ENCODE results near the gene BLOC1S5. TPM values are rescaled to one million over a fixed set of nuclear protein-coding genes. Genes with fewer than 3 reads are reported as not detected.

BLOC1S5 gene
- total RNA-seq: 20.0 TPM
- 10.3 TPM for polyA plus RNA-seq
- long read RNA-seq, donor 1: 0 reads
- long read RNA-seq, donor 2: 0 reads
- long read RNA-seq, donor 3, transcript BLOC1S5-202 (5 exons, 2,684 nt): major isoform, 22 of 22 reads
- long read RNA-seq, donor 3, partial matches to known transcripts: 0 of 22 reads
- long read RNA-seq, donor 3, other reads (novel, unspliced or antisense): 0 of 22 reads
- long read RNA-seq, donor 4, transcript BLOC1S5-202 (5 exons, 2,684 nt): major isoform, 7 of 7 reads
- long read RNA-seq, donor 4, partial matches to known transcripts: 0 of 7 reads
- long read RNA-seq, donor 4, other reads (novel, unspliced or antisense): 0 of 7 reads
- long read RNA-seq, donor 5, transcript BLOC1S5-202 (5 exons, 2,684 nt): major isoform, 12 of 16 reads
- long read RNA-seq, donor 5, partial matches to known transcripts: 0 of 16 reads
- long read RNA-seq, donor 5, other reads (novel, unspliced or antisense): 0 of 16 reads
- long read RNA-seq, donor 6, transcript BLOC1S5-202 (5 exons, 2,684 nt): major isoform, 9 of 10 reads
- long read RNA-seq, donor 6, partial matches to known transcripts: 0 of 10 reads
- long read RNA-seq, donor 6, other reads (novel, unspliced or antisense): 0 of 10 reads
- long read RNA-seq, donor 7, transcript BLOC1S5-202 (5 exons, 2,684 nt): major isoform, 13 of 14 reads
- long read RNA-seq, donor 7, partial matches to known transcripts: 0 of 14 reads
- long read RNA-seq, donor 7, other reads (novel, unspliced or antisense): 0 of 14 reads
- long read RNA-seq, donor 8: 0 reads
- long read RNA-seq, donor 9, transcript BLOC1S5-202 (5 exons, 2,684 nt): major isoform, 5 of 5 reads
- long read RNA-seq, donor 9, partial matches to known transcripts: 0 of 5 reads
- long read RNA-seq, donor 9, other reads (novel, unspliced or antisense): 0 of 5 reads
- long read RNA-seq, donor 10, transcript BLOC1S5-202 (5 exons, 2,684 nt): major isoform, 5 of 5 reads
- long read RNA-seq, donor 10, partial matches to known transcripts: 0 of 5 reads
- long read RNA-seq, donor 10, other reads (novel, unspliced or antisense): 0 of 5 reads

- H3K4me1 ChIP-seq (ENCODE audit: control insufficient read depth in 2 of 2, insufficient read depth in 2 of 2, low read length in 2 of 2): peaks cover 0 to 6% of the 10 kb centered on the region in 2 donors
- under 1% methylated on average over 64 of the region's 64 CpGs for WGBS
- H3K4me3 ChIP-seq (ENCODE audit: low read length in 2 of 2): peak within 1 kb of the TSS; percentile 82 to 87
- peaks cover 3 to 13% of the 10 kb centered on the region in 2 donors for H3K36me3 ChIP-seq (ENCODE audit: control insufficient read depth in 2 of 2, insufficient read depth in 2 of 2, low read length in 1 of 2)
- peak; percentile 88 to 99 (median 97) for DNase-seq (ENCODE audit: low read depth in 6 of 9, low spot score in 9 of 9)
- H3K27ac ChIP-seq (ENCODE audit: low read depth in 1 of 2, low read length in 1 of 2): peak within 1 kb of the TSS; percentile 77 to 93
- no peaks in the 10 kb centered on the region for H3K9me3 ChIP-seq (ENCODE audit: control insufficient read depth in 2 of 2, insufficient read depth in 1 of 2, low read length in 1 of 2)
- H3K27me3 ChIP-seq (ENCODE audit: control insufficient read depth in 2 of 2, insufficient read depth in 1 of 2, low read length in 1 of 2): no peaks in the 10 kb centered on the region
These were observed at the start of gene BLOC1S5 for GRCh38 chr6:8063761-8064637. Gene BLOC1S5, minus strand, starts transcription at chr6:8064389. Its CDS starts 13 bp downstream, at chr6:8064376.

GRCh38 chr6:8113131-8113654 lies 49.0 kb upstream of the BLOC1S5 start:
- H3K4me1 ChIP-seq (ENCODE audit: control insufficient read depth in 2 of 2, insufficient read depth in 2 of 2, low read length in 2 of 2): peaks cover 0 to 4% of the 10 kb centered on the region in 2 donors
- H3K36me3 ChIP-seq (ENCODE audit: control insufficient read depth in 2 of 2, insufficient read depth in 2 of 2, low read length in 1 of 2): no peaks in the 10 kb centered on the region
- no peak overlapping the region for H3K4me3 ChIP-seq (ENCODE audit: low read length in 2 of 2)
- no peak for DNase-seq (ENCODE audit: low read depth in 6 of 9, low spot score in 9 of 9)
- H3K9me3 ChIP-seq (ENCODE audit: control insufficient read depth in 2 of 2, insufficient read depth in 1 of 2, low read length in 1 of 2): no peaks in the 10 kb centered on the region
- H3K27me3 ChIP-seq (ENCODE audit: control insufficient read depth in 2 of 2, insufficient read depth in 1 of 2, low read length in 1 of 2): no peaks in the 10 kb centered on the region
- no peak overlapping the region for H3K27ac ChIP-seq (ENCODE audit: low read depth in 1 of 2, low read length in 1 of 2)
- 88% methylated on average over 4 of the region's 4 CpGs for whole genome bisulfite sequencing

GRCh38 chr6:8110725-8111124 lies 46.5 kb upstream of the BLOC1S5 start:
- Histone ChIP-seq H3K36me3 (ENCODE audit: control insufficient read depth in 2 of 2, insufficient read depth in 2 of 2, low read length in 1 of 2) (no peaks in the 10 kb centered on the region), H3K27ac (ENCODE audit: low read depth in 1 of 2, low read length in 1 of 2) (peak overlapping the region in 1 of 2 donors; percentile 50), H3K4me1 (ENCODE audit: control insufficient read depth in 2 of 2, insufficient read depth in 2 of 2, low read length in 2 of 2) (peaks cover 0 to 4% of the 10 kb centered on the region in 2 donors), H3K9me3 (ENCODE audit: control insufficient read depth in 2 of 2, insufficient read depth in 1 of 2, low read length in 1 of 2) (no peaks in the 10 kb centered on the region), H3K27me3 (ENCODE audit: control insufficient read depth in 2 of 2, insufficient read depth in 1 of 2, low read length in 1 of 2) (no peaks in the 10 kb centered on the region), H3K4me3 (ENCODE audit: low read length in 2 of 2) (no peak overlapping the region)
- WGBS: 90% methylated on average over 1 of the region's 1 CpG
- peak in 1 of 9 donors; percentile 13 for DNase-seq (ENCODE audit: low read depth in 6 of 9, low spot score in 9 of 9)

GRCh38 chr6:8110117-8110721 lies 46.0 kb upstream of the BLOC1S5 start:
- Histone ChIP-seq H3K27me3 (ENCODE audit: control insufficient read depth in 2 of 2, insufficient read depth in 1 of 2, low read length in 1 of 2) (no peaks in the 10 kb centered on the region), H3K4me3 (ENCODE audit: low read length in 2 of 2) (no peak overlapping the region), H3K36me3 (ENCODE audit: control insufficient read depth in 2 of 2, insufficient read depth in 2 of 2, low read length in 1 of 2) (no peaks in the 10 kb centered on the region), H3K27ac (ENCODE audit: low read depth in 1 of 2, low read length in 1 of 2) (peak overlapping the region in 1 of 2 donors; percentile 50), H3K4me1 (ENCODE audit: control insufficient read depth in 2 of 2, insufficient read depth in 2 of 2, low read length in 2 of 2) (peaks cover 0 to 4% of the 10 kb centered on the region in 2 donors), H3K9me3 (ENCODE audit: control insufficient read depth in 2 of 2, insufficient read depth in 1 of 2, low read length in 1 of 2) (no peaks in the 10 kb centered on the region)
- no peak for DNase-seq (ENCODE audit: low read depth in 6 of 9, low spot score in 9 of 9)
- WGBS: 64% methylated on average over 4 of the region's 4 CpGs

GRCh38 chr6:8108759-8109539 lies 44.8 kb upstream of the BLOC1S5 start:
- no peaks in the 10 kb centered on the region for H3K9me3 ChIP-seq (ENCODE audit: control insufficient read depth in 2 of 2, insufficient read depth in 1 of 2, low read length in 1 of 2)
- H3K4me3 ChIP-seq (ENCODE audit: low read length in 2 of 2): no peak overlapping the region
- no peaks in the 10 kb centered on the region for H3K27me3 ChIP-seq (ENCODE audit: control insufficient read depth in 2 of 2, insufficient read depth in 1 of 2, low read length in 1 of 2)
- peaks cover 0 to 4% of the 10 kb centered on the region in 2 donors for H3K4me1 ChIP-seq (ENCODE audit: control insufficient read depth in 2 of 2, insufficient read depth in 2 of 2, low read length in 2 of 2)
- DNase-seq (ENCODE audit: low read depth in 6 of 9, low spot score in 9 of 9): no peak
- 84% methylated on average over 13 of the region's 13 CpGs for WGBS
- H3K36me3 ChIP-seq (ENCODE audit: control insufficient read depth in 2 of 2, insufficient read depth in 2 of 2, low read length in 1 of 2): no peaks in the 10 kb centered on the region
- no peak overlapping the region for H3K27ac ChIP-seq (ENCODE audit: low read depth in 1 of 2, low read length in 1 of 2)

GRCh38 chr6:8108031-8108660 lies 44.0 kb upstream of the BLOC1S5 start:
- Histone ChIP-seq H3K4me3 (ENCODE audit: low read length in 2 of 2) (no peak overlapping the region), H3K9me3 (ENCODE audit: control insufficient read depth in 2 of 2, insufficient read depth in 1 of 2, low read length in 1 of 2) (no peaks in the 10 kb centered on the region), H3K27ac (ENCODE audit: low read depth in 1 of 2, low read length in 1 of 2) (no peak overlapping the region), H3K4me1 (ENCODE audit: control insufficient read depth in 2 of 2, insufficient read depth in 2 of 2, low read length in 2 of 2) (peaks cover 0 to 4% of the 10 kb centered on the region in 2 donors), H3K27me3 (ENCODE audit: control insufficient read depth in 2 of 2, insufficient read depth in 1 of 2, low read length in 1 of 2) (no peaks in the 10 kb centered on the region), H3K36me3 (ENCODE audit: control insufficient read depth in 2 of 2, insufficient read depth in 2 of 2, low read length in 1 of 2) (no peaks in the 10 kb centered on the region)
- no peak for DNase-seq (ENCODE audit: low read depth in 6 of 9, low spot score in 9 of 9)
- 79% methylated on average over 4 of the region's 4 CpGs for WGBS

- no peaks in the 10 kb centered on the region for H3K36me3 ChIP-seq (ENCODE audit: control insufficient read depth in 2 of 2, insufficient read depth in 2 of 2, low read length in 1 of 2)
- no peak for DNase-seq (ENCODE audit: low read depth in 6 of 9, low spot score in 9 of 9)
- no peak overlapping the region for H3K27ac ChIP-seq (ENCODE audit: low read depth in 1 of 2, low read length in 1 of 2)
- no peaks in the 10 kb centered on the region for H3K9me3 ChIP-seq (ENCODE audit: control insufficient read depth in 2 of 2, insufficient read depth in 1 of 2, low read length in 1 of 2)
- no peaks in the 10 kb centered on the region for H3K27me3 ChIP-seq (ENCODE audit: control insufficient read depth in 2 of 2, insufficient read depth in 1 of 2, low read length in 1 of 2)
- peaks cover 4 to 6% of the 10 kb centered on the region in 2 donors for H3K4me1 ChIP-seq (ENCODE audit: control insufficient read depth in 2 of 2, insufficient read depth in 2 of 2, low read length in 2 of 2)
- no peak overlapping the region for H3K4me3 ChIP-seq (ENCODE audit: low read length in 2 of 2)
These were observed 41.6 kb upstream of the BLOC1S5 start for GRCh38 chr6:8105791-8106190.
